Body of pancreas (tissue), 4 donors: Measurements from ENCODE around the gene PCDHGA3. TPM values are rescaled to one million over a fixed set of nuclear protein-coding genes. Genes with fewer than 3 reads are reported as not detected.
"Not testable (repeated sequence)": the region's sequence is repeated elsewhere in the genome, so short reads cannot be mapped to it uniquely, and the experiment has no call there.

Source experiments
- ATAC-seq: fragments of 150-250 bp; one replicate; pipeline ENCODE4 v1.9.1; 2016
- DNase-seq, 4 donors: peaks; one replicate each; pipeline ENCODE4 v3.0.0-alpha.2; 2019
- H3K27ac ChIP-seq, 4 donors: fragments of 200-600 bp; sonication (generic); 1 replicate in 3 of 4; 2 replicates in 1 of 4; pipeline versions ENCODE4 v1.5.1 to v1.6.1; 2016 to 2019; ENCODE audit warnings: mild to moderate bottlenecking in 1 of 4, mixed read lengths in 1 of 4, moderate library complexity in 1 of 4
- H3K27me3 ChIP-seq, 2 donors: fragments of 200-600 bp; sonication (generic); one replicate each; pipeline ENCODE4 v1.6.0; 2016; ENCODE audit warnings: mild to moderate bottlenecking in 1 of 2
- H3K36me3 ChIP-seq, 2 donors: fragments of 200-600 bp; sonication (generic); replicated peaks in 1 of 2; 2 replicates each; pipeline ENCODE4 v1.5.1; 2016; ENCODE audit warnings: low read depth in 2 of 2; ENCODE audit not compliant: insufficient read depth in 1 of 2
- H3K4me1 ChIP-seq: fragments of 200-600 bp; sonication (generic); one replicate; pipeline ENCODE4 v1.6.0; 2016
- H3K4me3 ChIP-seq, 2 donors: fragments of 200-600 bp; sonication (generic); 1 replicate in 1 of 2; 2 replicates in 1 of 2; pipeline ENCODE4 v1.5.1; 2016 to 2019
- H3K9me3 ChIP-seq, 3 donors: fragments of 200-600 bp; sonication (generic); 1 replicate in 2 of 3; 2 replicates in 1 of 3; pipeline ENCODE4 v1.5.1; 2016
- CTCF ChIP-seq, 7 experiments: fragments of 450-650 bp in 4 of 7; fragments of 200-600 bp in 3 of 7; sonication (generic) in 3 of 7; IDR thresholded peaks; one replicate each; pipeline ENCODE4 v1.5.1; 2016 to 2019; ENCODE audit warnings: antibody characterized with exemption in 7 of 7
- POLR2A ChIP-seq, 3 donors: fragments of 450-650 bp; IDR thresholded peaks; one replicate each; pipeline ENCODE4 v1.6.1; 2016; ENCODE audit warnings: antibody characterized with exemption in 3 of 3, mild to moderate bottlenecking in 2 of 3
- WGBS, 2 donors: methylation state at CpG; one replicate each; pipeline ENCODE4 v1.1.5; 2017; 5-methylcytosine and 5-hydroxymethylcytosine counted together
- intact Hi-C: fragments of 100-400 bp; cut with DNase I; formaldehyde crosslinking; loops from one replicate; pipeline ENCODE4 v1.15.1; 2023
- total RNA-seq, 2 donors: library from RNA; depleted of rRNA; stranded (reverse); fragments of >200 nt; gene quantifications; one replicate each; pipeline ENCODE4 v1.1.0, GENCODE V29; 2016

The PCDHGA3 gene
- total RNA-seq, 2 donors from 2014 or later = 4.2 to 11.2 TPM

- intact Hi-C loops = no loop called here
- no peak overlapping the region for H3K4me3 ChIP-seq
- no peak for ATAC-seq
- no peak for DNase-seq
- H3K4me1 ChIP-seq = no peaks in the 10 kb centered on the region
- no peaks in the 10 kb centered on the region for H3K36me3 ChIP-seq
- H3K27ac ChIP-seq = no peak overlapping the region
- H3K27me3 ChIP-seq = no peaks in the 10 kb centered on the region
- WGBS, 2 donors = 35 to 55% methylated on average over 16 to 42 of the region's 43 CpGs
- H3K9me3 ChIP-seq = peaks cover 0 to 65% (median 7%) of the 10 kb centered on the region in 3 donors
- no peak for TF ChIP-seq CTCF (IDR thresholded peaks at IDR 0.05)
- no peak for TF ChIP-seq POLR2A (IDR thresholded peaks at IDR 0.05)
These were observed 41.0 kb downstream of the PCDHGA3 start for GRCh38 chr5:141384471-141385267.

- 8 to 12% methylated on average over 17 to 23 of the region's 40 CpGs for WGBS, 2 donors
- H3K27ac ChIP-seq, intact Hi-C loops, H3K27me3 ChIP-seq, H3K36me3 ChIP-seq, H3K4me3 ChIP-seq, H3K4me1 ChIP-seq: not testable (repeated sequence)
- TF ChIP-seq CTCF (IDR thresholded peaks at IDR 0.05) = peak in 4 of 7 experiments; percentile 27 to 34 (median 32)
- peaks cover 0 to 68% (median 12%) of the 10 kb centered on the region in 3 donors for H3K9me3 ChIP-seq
- DNase-seq (peak in 2 of 4 donors; percentile 26 to 32), ATAC-seq (peak; percentile 62)
These were observed 44.1 kb downstream of the PCDHGA3 start, which contains the start of gene PCDHGB4 for GRCh38 chr5:141387557-141388311. PCDHGB4 (plus strand) TSS chr5:141387698; CDS start chr5:141387885, 187 bp downstream.

GRCh38 chr5:141388661-141389060, 45.0 kb downstream of the PCDHGA3 start:
- no peak overlapping the region for H3K4me3 ChIP-seq
- no peak overlapping the region for H3K27ac ChIP-seq
- TF ChIP-seq CTCF (IDR thresholded peaks at IDR 0.05) (no peak), POLR2A (IDR thresholded peaks at IDR 0.05) (no peak)
- H3K9me3 ChIP-seq = peaks cover 0 to 68% (median 20%) of the 10 kb centered on the region in 3 donors
- no peak for DNase-seq
- H3K4me1 ChIP-seq = no peaks in the 10 kb centered on the region
- no peaks in the 10 kb centered on the region for H3K27me3 ChIP-seq
- ATAC-seq = no peak
- H3K36me3 ChIP-seq = no peaks in the 10 kb centered on the region
- 29 to 43% methylated on average over 10 of the region's 10 CpGs for WGBS, 2 donors
- intact Hi-C loops = no loop called here

- 22 to 36% methylated on average over 22 to 73 of the region's 77 CpGs for WGBS, 2 donors
These were observed 45.8 kb downstream of the PCDHGA3 start for GRCh38 chr5:141389153-141390042.

More at GRCh38 chr5:141389153-141390042, 45.8 kb downstream of the PCDHGA3 start:
- Histone ChIP-seq H3K9me3 (peaks cover 0 to 67% (median 18%) of the 10 kb centered on the region in 3 donors), H3K36me3 (no peaks in the 10 kb centered on the region), H3K27ac (no peak overlapping the region), H3K27me3 (no peaks in the 10 kb centered on the region), H3K4me3 (no peak overlapping the region), H3K4me1 (no peaks in the 10 kb centered on the region)
- no peak for ATAC-seq
- DNase-seq = no peak
- intact Hi-C loops = no loop called here
- TF ChIP-seq CTCF (IDR thresholded peaks at IDR 0.05) (no peak), POLR2A (IDR thresholded peaks at IDR 0.05) (no peak)
